IMR-90 (cell line): ENCODE results near the gene VAV3. TPM values are rescaled to one million over a fixed set of nuclear protein-coding genes. Genes with fewer than 3 reads are reported as not detected.

Experiments used
- ATAC-seq: fragments of 200-7000 bp; cut with Tn5 transposase; 2 replicates; pipeline ENCODE4 v1.9.1; 2020; ENCODE audit warnings: low read depth, mild to moderate bottlenecking, moderate library complexity
- BruUV-seq: library from RNA; stranded (reverse); fragments of 400-500 nt; replicated peaks from 2 replicates; lab custom pipeline; 2021; lab: Mats Ljungman, UMichigan
- CTCF ChIA-PET: fragments of 300-600 bp; formaldehyde crosslinking; extraction: SDS; loops from one replicate; lab custom pipeline; 2021; ENCODE audit warnings: antibody characterized with exemption; lab: Yijun Ruan, JAX
- POLR2A ChIA-PET: fragments of 300-600 bp; sonication (Branson Sonifier 250); formaldehyde crosslinking; loops from one replicate; lab custom pipeline; 2022; ENCODE audit warnings: antibody characterized with exemption; ENCODE audit not compliant: unreplicated experiment; lab: Charles Lee
- DNase-seq: peaks from one replicate; pipeline ENCODE4 v3.0.0; 2013
- H2AFZ ChIP-seq: replicated peaks from 2 replicates; pipeline ENCODE3; 2013; ENCODE audit warnings: low read length, mild to moderate bottlenecking; ENCODE audit not compliant: poor library complexity
- H2AK5ac ChIP-seq: 2 replicates; pipeline ENCODE4 v1.6.1; 2013; ENCODE audit warnings: low read depth, low read length, inconsistent platforms
- H2AK9ac ChIP-seq: replicated peaks from 2 replicates; pipeline ENCODE3; 2013; ENCODE audit warnings: mild to moderate bottlenecking, low read depth, low read length, moderate library complexity; ENCODE audit not compliant: poor library complexity
- H2BK120ac ChIP-seq: 2 replicates; pipeline ENCODE4 v1.6.1; 2013; ENCODE audit warnings: low read depth, low read length, inconsistent platforms
- H2BK15ac ChIP-seq: 3 replicates; pipeline ENCODE4 v1.6.1; 2013; ENCODE audit warnings: low read depth, low read length, inconsistent platforms
- H2BK20ac ChIP-seq: 2 replicates; pipeline ENCODE4 v1.6.1; 2013; ENCODE audit warnings: low read depth, mild to moderate bottlenecking, inconsistent platforms, low read length, moderate library complexity
- H2BK5ac ChIP-seq: 2 replicates; pipeline ENCODE4 v1.6.1; 2013; ENCODE audit warnings: mild to moderate bottlenecking, low read depth, low read length, inconsistent platforms; ENCODE audit not compliant: poor library complexity, severe bottlenecking
- H3K14ac ChIP-seq: replicated peaks from 2 replicates; pipeline ENCODE4 v1.6.1; 2013; ENCODE audit warnings: low read depth, low read length, inconsistent platforms
- H3K18ac ChIP-seq: 2 replicates; pipeline ENCODE4 v1.6.1; 2013; ENCODE audit warnings: low read depth, low read length, control low read depth
- H3K23ac ChIP-seq: 2 replicates; pipeline ENCODE4 v1.6.1; 2013; ENCODE audit warnings: low read depth, low read length, inconsistent platforms
- H3K27ac ChIP-seq: 2 replicates; pipeline ENCODE4 v1.5.1; 2013; ENCODE audit warnings: mild to moderate bottlenecking, control low read depth, low read length; ENCODE audit not compliant: insufficient read depth
- H3K27me3 ChIP-seq: 2 replicates; pipeline ENCODE4 v1.6.1; 2013; ENCODE audit warnings: low read length; ENCODE audit not compliant: control insufficient read depth, insufficient read depth
- H3K36me3 ChIP-seq: 2 replicates; pipeline ENCODE4 v1.6.1; 2013; ENCODE audit warnings: low read length, mixed read lengths; ENCODE audit not compliant: control insufficient read depth, insufficient read depth
- H3K4ac ChIP-seq: 2 replicates; pipeline ENCODE4 v1.6.1; 2013; ENCODE audit warnings: low read depth, low read length, inconsistent platforms
- H3K4me1 ChIP-seq: 2 replicates; pipeline ENCODE4 v1.6.1; 2013; ENCODE audit warnings: low read length, mixed read lengths; ENCODE audit not compliant: control insufficient read depth, insufficient read depth
- H3K4me2 ChIP-seq: 2 replicates; pipeline ENCODE4 v1.6.1; 2013; ENCODE audit warnings: low read depth, mild to moderate bottlenecking, control low read depth, low read length, moderate library complexity
- H3K4me3 ChIP-seq: 2 replicates; pipeline ENCODE4 v1.5.1; 2013; ENCODE audit warnings: low read depth, mild to moderate bottlenecking, control low read depth, low read length, moderate library complexity; ENCODE audit not compliant: insufficient read depth
- H3K56ac ChIP-seq: 2 replicates; pipeline ENCODE4 v1.6.1; 2013; ENCODE audit warnings: low read length, inconsistent platforms; ENCODE audit not compliant: insufficient read depth; ENCODE audit errors: extremely low read depth
- H3K79me1 ChIP-seq, 2 experiments: 2 replicates each; pipeline ENCODE4 v1.6.1; 2013; ENCODE audit warnings: low read length in 2 of 2, inconsistent platforms in 1 of 2, low read depth in 1 of 2
- H3K9ac ChIP-seq: 2 replicates; pipeline ENCODE4 v1.6.1; 2013; ENCODE audit warnings: low read depth, low read length, control low read depth
- H3K9me1 ChIP-seq: 2 replicates; pipeline ENCODE4 v1.6.1; 2013; ENCODE audit warnings: low read length, inconsistent platforms; ENCODE audit not compliant: insufficient read depth
- H3K9me3 ChIP-seq: 2 replicates; pipeline ENCODE4 v1.6.1; 2013; ENCODE audit warnings: low read length; ENCODE audit not compliant: control insufficient read depth, insufficient read depth
- H4K20me1 ChIP-seq: 2 replicates; pipeline ENCODE4 v1.6.1; 2013; ENCODE audit warnings: low read length, inconsistent platforms; ENCODE audit not compliant: insufficient read depth
- H4K5ac ChIP-seq: 2 replicates; pipeline ENCODE4 v1.6.1; 2013; ENCODE audit warnings: mild to moderate bottlenecking, low read depth, low read length, control low read depth
- H4K8ac ChIP-seq, 2 experiments: 2 replicates each; pipeline ENCODE4 v1.6.1; 2013; ENCODE audit warnings: low read depth in 2 of 2, low read length in 2 of 2, control low read depth in 1 of 2, inconsistent platforms in 1 of 2
- H4K91ac ChIP-seq: 2 replicates; pipeline ENCODE4 v1.6.1; 2013; ENCODE audit warnings: low read depth, low read length, inconsistent platforms; ENCODE audit not compliant: insufficient read depth
- BHLHE40 ChIP-seq: fragments of 150-350 bp; IDR thresholded peaks from 2 replicates; pipeline ENCODE4 v1.6.1; 2016; ENCODE audit warnings: mild to moderate bottlenecking, low read depth, low read length
- CEBPB ChIP-seq: IDR thresholded peaks from 2 replicates; pipeline ENCODE4 v1.6.1; 2012; ENCODE audit warnings: low read depth, low read length, improper control_type of control experiment
- CHD1 ChIP-seq: IDR thresholded peaks from 2 replicates; pipeline ENCODE4 v1.6.1; 2012; ENCODE audit warnings: low read depth, low read length, improper control_type of control experiment
- ELK1 ChIP-seq: fragments of 150-350 bp; IDR thresholded peaks from 2 replicates; pipeline ENCODE4 v1.6.1; 2016; ENCODE audit warnings: low read depth, mild to moderate bottlenecking, low read length, moderate library complexity, borderline replicate concordance
- FOS ChIP-seq: fragments of 150-350 bp; IDR thresholded peaks from 2 replicates; pipeline ENCODE4 v1.6.1; 2016; ENCODE audit warnings: low read depth, low read length
- MAFK ChIP-seq: IDR thresholded peaks from 2 replicates; pipeline ENCODE4 v1.6.1; 2012; ENCODE audit warnings: low read depth, low read length, improper control_type of control experiment
- MAZ ChIP-seq: IDR thresholded peaks from 2 replicates; pipeline ENCODE4 v1.6.1; 2012; ENCODE audit warnings: low read depth, mild to moderate bottlenecking, low read length, improper control_type of control experiment, moderate library complexity, borderline replicate concordance
- MXI1 ChIP-seq: IDR thresholded peaks from 2 replicates; pipeline ENCODE4 v1.6.1; 2012; ENCODE audit warnings: low read depth, mild to moderate bottlenecking, low read length, moderate library complexity, borderline replicate concordance
- NFE2L2 ChIP-seq: fragments of 150-350 bp; IDR thresholded peaks from 2 replicates; pipeline ENCODE4 v1.6.1; 2016; ENCODE audit warnings: low read depth, mild to moderate bottlenecking, low read length
- POLR2A ChIP-seq: IDR thresholded peaks from 2 replicates; pipeline ENCODE4 v1.6.1; 2012; ENCODE audit warnings: mild to moderate bottlenecking, low read depth, low read length
- RAD21 ChIP-seq: IDR thresholded peaks from 2 replicates; pipeline ENCODE4 v1.6.1; 2012; ENCODE audit warnings: low read length, improper control_type of control experiment
- RCOR1 ChIP-seq: IDR thresholded peaks from 2 replicates; pipeline ENCODE4 v1.6.1; 2012; ENCODE audit warnings: mild to moderate bottlenecking, low read length, improper control_type of control experiment; ENCODE audit not compliant: insufficient replicate concordance
- RFX5 ChIP-seq: IDR thresholded peaks from 2 replicates; pipeline ENCODE4 v1.8.0; 2012; ENCODE audit warnings: low read depth, mild to moderate bottlenecking, low read length, moderate library complexity
- SMC3 ChIP-seq: fragments of 150-350 bp; IDR thresholded peaks from 2 replicates; pipeline ENCODE4 v1.6.1; 2016; ENCODE audit warnings: low read depth, mild to moderate bottlenecking, antibody characterized with exemption, low read length, moderate library complexity
- dilution Hi-C: fragments of 300-500 bp; cut with HindIII; formaldehyde crosslinking; loops from one replicate; pipeline ENCODE4 v1.14.3; 2018; ENCODE audit warnings: low sequenced_read_pairs; ENCODE audit not compliant: unreplicated experiment
- in situ Hi-C: fragments of 300-500 bp; cut with MboI; formaldehyde crosslinking; loops from 3 replicates; pipeline ENCODE4 v1.14.3; 2019; ENCODE audit warnings: low sequenced_read_pairs, inconsistent platforms, mixed read lengths
- intact Hi-C: fragments of 100-400 bp; cut with micrococcal nuclease; formaldehyde crosslinking; loops from 2 replicates; pipeline ENCODE4 v1.10.0; 2022
- polyA plus RNA-seq, 3 experiments: library from polyadenylated mRNA; depleted of rRNA; stranded (reverse); fragments of >200 nt; gene quantifications; 2 replicates each; pipeline ENCODE4 v1.2.3, GENCODE V29; 2012; ENCODE audit warnings: low replicate concordance in 1 of 3
- total RNA-seq: library from RNA; depleted of rRNA; stranded (reverse); fragments of >200 nt; gene quantifications from 2 replicates; pipeline ENCODE4 v1.2.3, GENCODE V29; 2012
- TF ChIP-seq, protein P1 (sequence below): conservative IDR thresholded peaks from 2 replicates; pipeline ENCODE4 v1.5.1; 2012; ENCODE audit warnings: mild to moderate bottlenecking, low read depth, low read length, improper control_type of control experiment
- TF ChIP-seq, protein P2 (sequence below): fragments of 150-350 bp; IDR thresholded peaks from 2 replicates; pipeline ENCODE4 v1.6.1; 2017; ENCODE audit warnings: mild to moderate bottlenecking, antibody characterized with exemption, low read length, low read depth

Gene VAV3
- total and polyA plus RNA-seq, 2 of the 4 experiments (the other 2 are of a cell fraction), result 0.12 to 0.18 TPM

DNA sequence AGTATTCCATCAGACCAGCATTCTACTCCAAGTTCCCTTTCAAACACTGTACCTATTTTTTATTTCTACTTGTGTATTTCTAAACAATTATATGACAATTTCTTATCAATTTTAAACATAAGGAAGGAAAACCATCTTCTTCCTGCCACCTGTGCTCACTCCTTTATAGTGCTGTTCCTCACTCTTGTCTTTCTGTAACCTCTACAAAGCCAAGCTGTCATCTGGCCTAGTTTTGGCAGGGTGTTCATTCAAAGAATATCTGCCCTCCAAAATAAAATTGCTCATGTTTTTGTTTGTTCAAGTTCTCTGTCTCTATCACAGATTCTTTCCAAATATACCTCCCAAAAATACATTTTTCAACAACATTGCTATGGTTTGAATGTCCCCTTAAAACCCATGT lies 360.2 kb downstream of the VAV3 start:
- Histone ChIP-seq H3K4me3 (no peak overlapping the region), H3K14ac (no peak overlapping the region), H3K4me1 (no peaks in the 10 kb centered on the region), H3K27me3 (no peaks in the 10 kb centered on the region), H2BK15ac (no peak overlapping the region), H2BK120ac (no peak overlapping the region), H3K9me3 (no peaks in the 10 kb centered on the region), H3K9me1 (no peaks in the 10 kb centered on the region), H3K56ac (no peak overlapping the region), H2BK5ac (no peak overlapping the region), H3K79me1 (no peaks in the 10 kb centered on the region), H3K4me2 (no peak overlapping the region), H2AFZ (no peak overlapping the region), H3K9ac (no peak overlapping the region), H4K91ac (no peak overlapping the region), H4K8ac (no peak overlapping the region), H4K20me1 (no peaks in the 10 kb centered on the region), H2BK20ac (no peak overlapping the region), H3K23ac (no peak overlapping the region), H2AK9ac (no peak overlapping the region), H3K36me3 (no peaks in the 10 kb centered on the region), H3K4ac (no peak overlapping the region), H4K5ac (no peak overlapping the region), H2AK5ac (no peak overlapping the region), H3K18ac (no peak overlapping the region), H3K27ac (no peak overlapping the region)
- ChIA-PET CTCF (no interaction called here), POLR2A (no interaction called here)
- in situ Hi-C loops, result no loop called here
- dilution Hi-C loops, result no loop called here
- BruUV-seq, result no TSS peak
- TF ChIP-seq RAD21, result no peak
- TF ChIP-seq RCOR1, result no peak
- no peak for TF ChIP-seq BHLHE40
- no peak for TF ChIP-seq RFX5
- no peak for TF ChIP-seq CEBPB
- TF ChIP-seq CHD1, result no peak
- TF ChIP-seq MAZ, result no peak
- TF ChIP-seq MAFK, result no peak
- TF ChIP-seq, protein P1, sequence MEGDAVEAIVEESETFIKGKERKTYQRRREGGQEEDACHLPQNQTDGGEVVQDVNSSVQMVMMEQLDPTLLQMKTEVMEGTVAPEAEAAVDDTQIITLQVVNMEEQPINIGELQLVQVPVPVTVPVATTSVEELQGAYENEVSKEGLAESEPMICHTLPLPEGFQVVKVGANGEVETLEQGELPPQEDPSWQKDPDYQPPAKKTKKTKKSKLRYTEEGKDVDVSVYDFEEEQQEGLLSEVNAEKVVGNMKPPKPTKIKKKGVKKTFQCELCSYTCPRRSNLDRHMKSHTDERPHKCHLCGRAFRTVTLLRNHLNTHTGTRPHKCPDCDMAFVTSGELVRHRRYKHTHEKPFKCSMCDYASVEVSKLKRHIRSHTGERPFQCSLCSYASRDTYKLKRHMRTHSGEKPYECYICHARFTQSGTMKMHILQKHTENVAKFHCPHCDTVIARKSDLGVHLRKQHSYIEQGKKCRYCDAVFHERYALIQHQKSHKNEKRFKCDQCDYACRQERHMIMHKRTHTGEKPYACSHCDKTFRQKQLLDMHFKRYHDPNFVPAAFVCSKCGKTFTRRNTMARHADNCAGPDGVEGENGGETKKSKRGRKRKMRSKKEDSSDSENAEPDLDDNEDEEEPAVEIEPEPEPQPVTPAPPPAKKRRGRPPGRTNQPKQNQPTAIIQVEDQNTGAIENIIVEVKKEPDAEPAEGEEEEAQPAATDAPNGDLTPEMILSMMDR, result no peak
- TF ChIP-seq SMC3, result no peak
- TF ChIP-seq POLR2A, result no peak
- TF ChIP-seq ELK1, result no peak
- no peak for TF ChIP-seq NFE2L2
- no peak for TF ChIP-seq FOS
- no peak for TF ChIP-seq MXI1
- TF ChIP-seq, protein P2, sequence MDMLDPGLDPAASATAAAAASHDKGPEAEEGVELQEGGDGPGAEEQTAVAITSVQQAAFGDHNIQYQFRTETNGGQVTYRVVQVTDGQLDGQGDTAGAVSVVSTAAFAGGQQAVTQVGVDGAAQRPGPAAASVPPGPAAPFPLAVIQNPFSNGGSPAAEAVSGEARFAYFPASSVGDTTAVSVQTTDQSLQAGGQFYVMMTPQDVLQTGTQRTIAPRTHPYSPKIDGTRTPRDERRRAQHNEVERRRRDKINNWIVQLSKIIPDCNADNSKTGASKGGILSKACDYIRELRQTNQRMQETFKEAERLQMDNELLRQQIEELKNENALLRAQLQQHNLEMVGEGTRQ, result no peak
- DNase-seq (no peak), ATAC-seq (no peak)
- intact Hi-C loops, result no loop called here
